ENCODE data around the gene CFAP221. TPM values are rescaled to one million over a fixed set of nuclear protein-coding genes. Genes with fewer than 3 reads are reported as not detected.

CFAP221 gene
- total RNA-seq, 2 donors from 2014 or later, result not detected

Other genes starting within 250 kb of the CFAP221 start
- 10 to 100 TPM; 13.1 to 15.3 TPM for gene C2orf76, start 177.6 kb upstream of the CFAP221 start, total RNA-seq
- gene DBI, start 177.5 kb upstream of the CFAP221 start, total RNA-seq, result 10 to 100 TPM; 58.7 to 80.6 TPM
- not detected for gene TMEM37, start 112.6 kb upstream of the CFAP221 start, total RNA-seq
- not detected for gene SCTR, start 20.0 kb upstream of the CFAP221 start, total RNA-seq
- gene TMEM177, start 134.8 kb downstream of the CFAP221 start, total RNA-seq, result 10 to 100 TPM in 1 of 2 donors, 1 to 10 TPM in 1; 6.8 to 11.0 TPM
- gene PTPN4, start 215.5 kb downstream of the CFAP221 start, total RNA-seq, result 10 to 100 TPM; 38.0 to 46.5 TPM